Measurements from ENCODE around the gene CIDEB.

The CIDEB gene

GRCh38 chr14:24313913-24314312 lies 6.1 kb upstream of the CIDEB start:
- Histone ChIP-seq H3K4me3 (IDR thresholded peaks at IDR 0.05; ENCODE audit: insufficient read depth, low read depth, low read length) (no peak overlapping the region), H3K27ac (no peak overlapping the region), H3K9ac (no peak overlapping the region), H3K27me3 (ENCODE audit: insufficient read depth, low read depth) (no peaks in the 10 kb centered on the region), H3K4me2 (no peak overlapping the region), H3K4me1 (ENCODE audit: low read depth, poor library complexity, severe bottlenecking) (peaks cover 25% of the 10 kb centered on the region), H3K79me2 (ENCODE audit: insufficient read depth, low read depth) (peaks cover 9% of the 10 kb centered on the region; the same call in 1 of the 2 replicates), H4K20me1 (ENCODE audit: insufficient read depth) (no peaks in the 10 kb centered on the region), H3K36me3 (ENCODE audit: insufficient read depth) (no peaks in the 10 kb centered on the region), H2AFZ (ENCODE audit: low read depth) (no peak overlapping the region)
- TF ChIP-seq CTCF (conservative IDR thresholded peaks at IDR 0.05; ENCODE audit: low read depth, low read length), result no peak

GRCh38 chr14:24312736-24313507 lies 5.1 kb upstream of the CIDEB start:
- Histone ChIP-seq H3K27ac (no peak overlapping the region), H3K9ac (no peak overlapping the region), H3K36me3 (ENCODE audit: insufficient read depth) (no peaks in the 10 kb centered on the region), H2AFZ (ENCODE audit: low read depth) (no peak overlapping the region), H4K20me1 (ENCODE audit: insufficient read depth) (no peaks in the 10 kb centered on the region), H3K4me1 (ENCODE audit: low read depth, poor library complexity, severe bottlenecking) (peaks cover 34% of the 10 kb centered on the region), H3K4me2 (peak overlapping the region; percentile 91), H3K27me3 (ENCODE audit: insufficient read depth, low read depth) (no peaks in the 10 kb centered on the region), H3K79me2 (ENCODE audit: insufficient read depth, low read depth) (peaks cover 9% of the 10 kb centered on the region; the same call in 1 of the 2 replicates), H3K4me3 (IDR thresholded peaks at IDR 0.05; ENCODE audit: insufficient read depth, low read depth, low read length) (no peak overlapping the region)
- TF ChIP-seq CTCF (conservative IDR thresholded peaks at IDR 0.05; ENCODE audit: low read depth, low read length), result no peak

- peak overlapping the region; percentile 77 for H3K9ac ChIP-seq
- peak overlapping the region; percentile 80 for H3K27ac ChIP-seq
- H3K4me3 ChIP-seq (IDR thresholded peaks at IDR 0.05; ENCODE audit: insufficient read depth, low read depth, low read length), result no peak overlapping the region
- H3K36me3 ChIP-seq (ENCODE audit: insufficient read depth), result no peaks in the 10 kb centered on the region
- 0 out of 2 replicates have a peak overlapping the region, but pooled peaks have one; percentile 34 for H2AFZ ChIP-seq (ENCODE audit: low read depth)
- peaks cover 37% of the 10 kb centered on the region for H3K4me1 ChIP-seq (ENCODE audit: low read depth, poor library complexity, severe bottlenecking)
- TF ChIP-seq CTCF (conservative IDR thresholded peaks at IDR 0.05; ENCODE audit: low read depth, low read length), result no peak
- H4K20me1 ChIP-seq (ENCODE audit: insufficient read depth), result no peaks in the 10 kb centered on the region
- no peaks in the 10 kb centered on the region for H3K27me3 ChIP-seq (ENCODE audit: insufficient read depth, low read depth)
- peak overlapping the region; percentile 91 for H3K4me2 ChIP-seq
- H3K79me2 ChIP-seq (ENCODE audit: insufficient read depth, low read depth), result peaks cover 9% of the 10 kb centered on the region; the same call in 1 of the 2 replicates
Measured at GRCh38 chr14:24311837-24312615, 4.2 kb upstream of the CIDEB start.

GRCh38 chr14:24310646-24311604 lies 3.1 kb upstream of the CIDEB start, which contains the start of gene LTB4R:
TSS of gene LTB4R (plus strand) at chr14:24311502. CDS start at chr14:24315652, 4,150 bp downstream.
- peaks cover 37% of the 10 kb centered on the region for H3K4me1 ChIP-seq (ENCODE audit: low read depth, poor library complexity, severe bottlenecking)
- H3K4me3 ChIP-seq (IDR thresholded peaks at IDR 0.05; ENCODE audit: insufficient read depth, low read depth, low read length), result no peak within 1 kb of the TSS
- H3K27me3 ChIP-seq (ENCODE audit: insufficient read depth, low read depth), result no peaks in the 10 kb centered on the region
- peak; percentile 18; the same call in 1 of the 2 replicates for TF ChIP-seq CTCF (conservative IDR thresholded peaks at IDR 0.05; ENCODE audit: low read depth, low read length)
- H4K20me1 ChIP-seq (ENCODE audit: insufficient read depth), result no peaks in the 10 kb centered on the region
- H3K9ac ChIP-seq, result peak within 1 kb of the TSS; percentile 77
- H3K4me2 ChIP-seq, result peak within 1 kb of the TSS; percentile 91
- peak within 1 kb of the TSS; percentile 34 for H2AFZ ChIP-seq (ENCODE audit: low read depth)
- H3K79me2 ChIP-seq (ENCODE audit: insufficient read depth, low read depth), result peaks cover 9% of the 10 kb centered on the region; the same call in 1 of the 2 replicates
- no peaks in the 10 kb centered on the region for H3K36me3 ChIP-seq (ENCODE audit: insufficient read depth)
- peak within 1 kb of the TSS; percentile 80 for H3K27ac ChIP-seq
